Chondrocyte (in vitro differentiated cells): ENCODE measurements around the gene PPP1R3D. TPM values are rescaled to one million over a fixed set of nuclear protein-coding genes. Genes with fewer than 3 reads are reported as not detected.

Experiments
- DNase-seq: peaks from one replicate; pipeline ENCODE4 v3.0.0; 2021; ENCODE audit warnings: mixed read lengths, low spot score
- H3K27ac Mint-ChIP-seq: one replicate; pipeline ENCODE4 v1.8.0; 2021; ENCODE audit warnings: mild to moderate bottlenecking, moderate library complexity, mixed read lengths; ENCODE audit not compliant: unreplicated experiment
- H3K27me3 Mint-ChIP-seq: 2 replicates; pipeline ENCODE4 v1.8.0; 2021; ENCODE audit warnings: low read depth, mixed read lengths
- H3K36me3 Mint-ChIP-seq: 2 replicates; pipeline ENCODE4 v1.8.0; 2021; ENCODE audit warnings: low read depth, mixed read lengths
- H3K4me1 Mint-ChIP-seq: 2 replicates; pipeline ENCODE4 v1.8.0; 2021; ENCODE audit warnings: low read depth, mild to moderate bottlenecking, mixed read lengths
- H3K4me3 Mint-ChIP-seq: one replicate; pipeline ENCODE4 v1.8.0; 2021; ENCODE audit warnings: mild to moderate bottlenecking, moderate library complexity, mixed read lengths; ENCODE audit not compliant: unreplicated experiment
- H3K9me3 Mint-ChIP-seq: 2 replicates; pipeline ENCODE4 v1.8.0; 2021; ENCODE audit warnings: low read depth, mixed read lengths
- CTCF ChIP-seq: fragments of 200-600 bp; sonication (generic); IDR thresholded peaks from 2 replicates; pipeline ENCODE4 v1.5.0; 2021; ENCODE audit warnings: antibody characterized with exemption, mild to moderate bottlenecking, moderate library complexity
- total RNA-seq: library from RNA; stranded (reverse); gene quantifications from 3 replicates; pipeline ENCODE4 v1.2.1, GENCODE V29; 2021

Gene PPP1R3D
- total RNA-seq, 1 donor from 2014 or later, result 5.8 TPM

- peaks cover 36% of the 10 kb centered on the region for H3K4me1 Mint-ChIP-seq
- peak overlapping the region; percentile 72 for H3K4me3 Mint-ChIP-seq
- H3K27ac Mint-ChIP-seq, result peak overlapping the region; percentile 86
- H3K9me3 Mint-ChIP-seq, result no peaks in the 10 kb centered on the region
- no peak for DNase-seq
- no peaks in the 10 kb centered on the region for H3K36me3 Mint-ChIP-seq
- TF ChIP-seq CTCF, result no peak
- H3K27me3 Mint-ChIP-seq, result no peaks in the 10 kb centered on the region
Observed at GRCh38 chr20:59938696-59939051, 1.4 kb downstream of the PPP1R3D start.

- TF ChIP-seq CTCF, result no peak
- H3K36me3 Mint-ChIP-seq, result no peaks in the 10 kb centered on the region
- H3K9me3 Mint-ChIP-seq, result no peaks in the 10 kb centered on the region
- H3K4me3 Mint-ChIP-seq, result peak overlapping the region; percentile 72
- H3K27ac Mint-ChIP-seq, result peak overlapping the region; percentile 86
- no peaks in the 10 kb centered on the region for H3K27me3 Mint-ChIP-seq
- DNase-seq, result no peak
- H3K4me1 Mint-ChIP-seq, result peaks cover 36% of the 10 kb centered on the region
Observed at GRCh38 chr20:59938221-59938620, 1.9 kb downstream of the PPP1R3D start.

GRCh38 chr20:59937150-59937549 lies 3.0 kb downstream of the PPP1R3D start:
- peaks cover 36% of the 10 kb centered on the region for H3K4me1 Mint-ChIP-seq
- no peak overlapping the region for H3K4me3 Mint-ChIP-seq
- DNase-seq, result no peak

GRCh38 chr20:59936409-59936808 lies 3.7 kb downstream of the PPP1R3D start:
- Mint-ChIP-seq H3K9me3 (no peaks in the 10 kb centered on the region), H3K27me3 (no peaks in the 10 kb centered on the region), H3K27ac (no peak overlapping the region), H3K4me3 (no peak overlapping the region), H3K36me3 (no peaks in the 10 kb centered on the region), H3K4me1 (peaks cover 32% of the 10 kb centered on the region)
- DNase-seq, result no peak
- no peak for TF ChIP-seq CTCF

More at GRCh38 chr20:59937150-59937549, 3.0 kb downstream of the PPP1R3D start:
- no peak for TF ChIP-seq CTCF
- Mint-ChIP-seq H3K27ac (no peak overlapping the region), H3K36me3 (no peaks in the 10 kb centered on the region), H3K27me3 (no peaks in the 10 kb centered on the region), H3K9me3 (no peaks in the 10 kb centered on the region)

GRCh38 chr20:59935457-59936185 lies 4.5 kb downstream of the PPP1R3D start:
- Mint-ChIP-seq H3K4me3 (no peak overlapping the region), H3K4me1 (peaks cover 25% of the 10 kb centered on the region), H3K27me3 (no peaks in the 10 kb centered on the region), H3K9me3 (no peaks in the 10 kb centered on the region), H3K27ac (no peak overlapping the region), H3K36me3 (no peaks in the 10 kb centered on the region)
- TF ChIP-seq CTCF, result no peak
- no peak for DNase-seq
